GM12892 (cell line): Measurements from ENCODE around the gene LRRFIP2.

ENCODE experiments used
- POLR2A ChIP-seq: IDR thresholded peaks from 2 replicates; pipeline ENCODE4 v1.6.1; 2011; ENCODE audit warnings: low read depth, low read length, control low read depth
- POLR2AphosphoS5 ChIP-seq: IDR thresholded peaks from 2 replicates; pipeline ENCODE4 v1.6.1; 2011; ENCODE audit warnings: low read depth, low read length, control low read depth

DNA sequence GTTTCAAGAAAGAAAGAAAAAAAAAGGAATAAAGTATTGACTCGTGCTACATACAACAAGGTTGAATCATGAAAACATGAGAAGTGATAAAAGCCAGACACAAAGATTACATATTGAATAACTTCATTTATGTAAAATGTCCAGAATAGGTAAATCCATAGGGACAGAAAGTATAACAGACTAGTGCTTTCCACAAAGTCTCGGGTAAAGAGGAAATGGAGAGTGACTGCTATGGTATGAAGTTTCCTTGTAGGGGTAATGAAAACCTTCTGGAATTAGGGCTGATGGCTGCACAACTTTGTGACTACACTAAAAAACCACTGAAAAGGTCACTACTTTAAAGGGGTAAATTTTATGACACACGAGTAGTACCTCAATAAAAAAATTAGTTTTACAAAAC lies 13.0 kb downstream of the LRRFIP2 start:
- TF ChIP-seq POLR2A: no peak
- TF ChIP-seq POLR2AphosphoS5: no peak
